Measurements from ENCODE around the gene SF3A1. TPM values are rescaled to one million over a fixed set of nuclear protein-coding genes. Genes with fewer than 3 reads are reported as not detected.

SF3A1 gene
- total and polyA plus RNA-seq, 2 donors (not counting 3 experiments of a cell fraction or from before 2014, with no cell fraction given): 60.2 to 187 TPM

- dilution Hi-C loops (cut with MboI; ENCODE audit: extremely low pct_ligation_motif_present, low sequenced_read_pairs): no loop called here
- DNase-seq (ENCODE audit: low read depth, low spot score): no peak
- no TSS peak for BruUV-seq (replicated peaks)
Measured at GRCh38 chr22:30334646-30335045, 22.0 kb downstream of the SF3A1 start.

More at GRCh38 chr22:30334646-30335045, 22.0 kb downstream of the SF3A1 start:
- H3K9ac ChIP-seq (replicated peaks; ENCODE audit: extremely low read depth, insufficient read depth, low read length): no peak overlapping the region
- TF ChIP-seq MAX (IDR thresholded peaks at IDR 0.05; ENCODE audit: insufficient read depth, insufficient read length) (no peak), CTCF (IDR thresholded peaks at IDR 0.05; ENCODE audit: extremely low read depth in 1 of 2, insufficient read depth in 1 of 2, low read depth in 1 of 2, low read length in 2 of 2) (no peak), GATA2 (IDR thresholded peaks at IDR 0.05; ENCODE audit: insufficient read depth, insufficient read length, low read depth, low read length) (no peak), EZH2 (IDR thresholded peaks at IDR 0.05; ENCODE audit: borderline replicate concordance, low read depth, low read length, severe bottlenecking) (no peak), JUN (IDR thresholded peaks at IDR 0.05; ENCODE audit: borderline replicate concordance, insufficient read depth, insufficient read length, low read depth) (no peak), MYC (IDR thresholded peaks at IDR 0.05; ENCODE audit: low read depth, low read length) (no peak), FOS (IDR thresholded peaks at IDR 0.05; ENCODE audit: borderline replicate concordance, insufficient read depth, low read length) (no peak), POLR2AphosphoS5 (IDR thresholded peaks at IDR 0.05; ENCODE audit: insufficient read depth, low read depth, low read length) (no peak), POLR2A (IDR thresholded peaks at IDR 0.05; ENCODE audit: low read depth, low read length) (no peak)
- H3K9me1 ChIP-seq (replicated peaks; ENCODE audit: control insufficient read depth, extremely low read depth, insufficient read depth, low read length): no peaks in the 10 kb centered on the region
- H3K4me1 ChIP-seq (ENCODE audit: control insufficient read depth, extremely low read depth, insufficient read depth, low read length): no peaks in the 10 kb centered on the region
- ChIA-PET POLR2A (no interaction called here), CTCF (interaction anchor here (14.7 kb wide), 1 partner anchor 46 kb away, joined by 164 read pairs; the partner anchor contains the start of gene CASTOR1)
- H3K36me3 ChIP-seq (ENCODE audit: control insufficient read depth in 2 of 2, extremely low read depth in 1 of 2, insufficient read depth in 2 of 2, low read length in 2 of 2): peaks cover 32 to 64% of the 10 kb centered on the region in 2 experiments
- H3K9me3 ChIP-seq (replicated peaks; ENCODE audit: control insufficient read depth, insufficient read depth, low read length): no peaks in the 10 kb centered on the region
- no peak overlapping the region for H3K27ac ChIP-seq (ENCODE audit: insufficient read depth, low read depth, low read length)
- H3K79me2 ChIP-seq (ENCODE audit: control insufficient read depth, insufficient read depth, low read length): no peaks in the 10 kb centered on the region
- no peak overlapping the region for H3K4me3 ChIP-seq (replicated peaks in 1 of 3; ENCODE audit: insufficient read depth in 1 of 3, low read depth in 1 of 3, low read length in 3 of 3)
- H3K27me3 ChIP-seq (ENCODE audit: control insufficient read depth in 2 of 2, insufficient read depth in 2 of 2, low read length in 2 of 2): no peaks in the 10 kb centered on the region
- intact Hi-C loops (cut with micrococcal nuclease): no loop called here
- FAIRE-seq: no peak
- no peaks in the 10 kb centered on the region for H4K20me1 ChIP-seq (replicated peaks; ENCODE audit: control insufficient read depth, extremely low read depth, insufficient read depth, low read length)
- no peak overlapping the region for H2AFZ ChIP-seq (ENCODE audit: low read depth, low read length)
- H3K4me2 ChIP-seq (ENCODE audit: insufficient read depth, low read length): no peak overlapping the region
